SK-N-SH (cell line): ENCODE data around the gene CCNK. TPM values are rescaled to one million over a fixed set of nuclear protein-coding genes. Genes with fewer than 3 reads are reported as not detected.

Experiments used
- CTCF ChIA-PET: fragments of 300-600, 350-600 bp; formaldehyde crosslinking; extraction: SDS; loops from one replicate; lab custom pipeline; 2021; lab: Yijun Ruan, JAX
- POLR2A ChIA-PET: fragments of 350-600 bp; sonication (Branson Sonifier 250); formaldehyde crosslinking; extraction: SDS; loops from one replicate; lab custom pipeline; 2020; ENCODE audit warnings: antibody characterized with exemption, inconsistent platforms; lab: Yijun Ruan, JAX
- DNase-seq: peaks from one replicate; pipeline ENCODE4 v3.0.0; 2012
- H2AFZ ChIP-seq: fragments of 200-600 bp; sonication (generic); 2 replicates; pipeline ENCODE4 v1.8.1; 2016; ENCODE audit warnings: antibody characterized with exemption, mild to moderate bottlenecking, low read depth
- H3F3A ChIP-seq: fragments of 200-600 bp; sonication (generic); replicated peaks from 2 replicates; pipeline ENCODE3; 2016; ENCODE audit warnings: antibody characterized with exemption, mild to moderate bottlenecking; ENCODE audit not compliant: insufficient read depth
- H3K27ac ChIP-seq, 2 experiments: fragments of 200-500 bp in 1 of 2; fragments of 200-600 bp in 1 of 2; sonication (Bioruptor generic) in 1 of 2; sonication (generic), shearing (Covaris generic) in 1 of 2; 2 replicates each; pipeline versions ENCODE4 v1.5.1 to v1.6.1; 2014 to 2016; ENCODE audit warnings: low read depth in 2 of 2, inconsistent platforms in 1 of 2, low read length in 1 of 2, mild to moderate bottlenecking in 1 of 2, mixed read lengths in 1 of 2
- H3K27me3 ChIP-seq: fragments of 200-600 bp; sonication (generic), shearing (Covaris generic); 2 replicates; pipeline ENCODE4 v1.6.1; 2016; ENCODE audit warnings: mixed run types; ENCODE audit not compliant: insufficient read depth
- H3K36me3 ChIP-seq, 2 experiments: fragments of 200-500 bp in 1 of 2; fragments of 200-600 bp in 1 of 2; sonication (Bioruptor generic) in 1 of 2; sonication (generic) in 1 of 2; replicated peaks in 1 of 2; 2 replicates each; pipeline versions ENCODE3 to v1.5.1; 2014 to 2016; ENCODE audit warnings: low read length in 1 of 2, mild to moderate bottlenecking in 1 of 2; ENCODE audit not compliant: insufficient read depth in 2 of 2, control insufficient read depth in 1 of 2
- H3K4me1 ChIP-seq, 2 experiments: fragments of 200-500 bp in 1 of 2; fragments of 200-600 bp in 1 of 2; sonication (Bioruptor generic) in 1 of 2; sonication (generic), shearing (Covaris generic) in 1 of 2; 2 replicates each; pipeline versions ENCODE4 v1.5.1 to v1.6.1; 2014 to 2016; ENCODE audit warnings: low read depth in 1 of 2, low read length in 1 of 2, mixed run types in 1 of 2; ENCODE audit not compliant: insufficient read depth in 2 of 2, control insufficient read depth in 1 of 2
- H3K4me2 ChIP-seq: fragments of 200-600 bp; sonication (generic), shearing (Covaris generic); 2 replicates; pipeline ENCODE4 v1.6.1; 2017; ENCODE audit warnings: mixed run types
- H3K4me3 ChIP-seq, 2 experiments: fragments of 200-500 bp in 1 of 2; fragments of 200-600 bp in 1 of 2; sonication (Bioruptor generic) in 1 of 2; sonication (generic), shearing (Covaris generic) in 1 of 2; 2 replicates each; pipeline versions ENCODE4 v1.5.1 to v1.8.1; 2014 to 2016; ENCODE audit warnings: low read depth in 2 of 2, inconsistent platforms in 1 of 2, low read length in 1 of 2, mild to moderate bottlenecking in 1 of 2, mixed read lengths in 1 of 2, moderate library complexity in 1 of 2
- H3K79me2 ChIP-seq: fragments of 200-600 bp; sonication (generic); 2 replicates; pipeline ENCODE4 v1.8.1; 2017; ENCODE audit warnings: mild to moderate bottlenecking; ENCODE audit not compliant: insufficient read depth
- H3K9ac ChIP-seq: fragments of 200-600 bp; sonication (generic); 2 replicates; pipeline ENCODE4 v1.6.1; 2017; ENCODE audit warnings: mixed run types
- H3K9me2 ChIP-seq: fragments of 200-600 bp; sonication (generic); 2 replicates; pipeline ENCODE4 v1.6.1; 2017; ENCODE audit warnings: mixed run types
- H3K9me3 ChIP-seq: fragments of 200-600 bp; sonication (generic); 2 replicates; pipeline ENCODE4 v1.6.1; 2017; ENCODE audit warnings: mixed run types, mild to moderate bottlenecking, moderate library complexity
- H4K20me1 ChIP-seq: fragments of 200-600 bp; sonication (generic); 2 replicates; pipeline ENCODE4 v1.6.1; 2017; ENCODE audit warnings: mild to moderate bottlenecking, mixed run types; ENCODE audit not compliant: insufficient read depth
- CHD2 ChIP-seq: fragments of 150-350 bp; IDR thresholded peaks from 2 replicates; pipeline ENCODE4 v1.6.1; 2018; ENCODE audit warnings: low read length; ENCODE audit not compliant: partially characterized antibody
- ELF1 ChIP-seq: IDR thresholded peaks from 2 replicates; pipeline ENCODE4 v1.4.0; 2012
- EP300 ChIP-seq, 2 experiments: IDR thresholded peaks; 2 replicates each; pipeline versions ENCODE4 v1.4.0 to v1.6.1; 2012; ENCODE audit warnings: borderline replicate concordance in 1 of 2, low read depth in 1 of 2, low read length in 1 of 2
- FOXM1 ChIP-seq: IDR thresholded peaks from 2 replicates; pipeline ENCODE4 v1.4.0; 2012; ENCODE audit warnings: low read depth, mild to moderate bottlenecking
- GABPA ChIP-seq: IDR thresholded peaks from 2 replicates; pipeline ENCODE4 v1.4.0; 2012; ENCODE audit warnings: low read depth, mild to moderate bottlenecking
- GATA2 ChIP-seq: sonication (generic); formaldehyde crosslinking; IDR thresholded peaks from 2 replicates; pipeline ENCODE4 v1.5.0; 2020; ENCODE audit warnings: mild to moderate bottlenecking, missing genetic modification reagents
- MXI1 ChIP-seq: IDR thresholded peaks from 2 replicates; pipeline ENCODE4 v1.6.1; 2012; ENCODE audit warnings: mild to moderate bottlenecking, low read depth, low read length, improper control_type of control experiment
- NFIC ChIP-seq: IDR thresholded peaks from 2 replicates; pipeline ENCODE4 v1.4.0; 2012; ENCODE audit warnings: borderline replicate concordance
- NRF1 ChIP-seq: IDR thresholded peaks from 2 replicates; pipeline ENCODE4 v1.6.1; 2012; ENCODE audit warnings: low read depth, mild to moderate bottlenecking, low read length
- PBX3 ChIP-seq: IDR thresholded peaks from 2 replicates; pipeline ENCODE4; 2012
- POLR2AphosphoS5 ChIP-seq: IDR thresholded peaks from 2 replicates; pipeline ENCODE4 v1.6.1; 2012; ENCODE audit warnings: low read depth, low read length
- RAD21 ChIP-seq: IDR thresholded peaks from 2 replicates; pipeline ENCODE4 v1.6.1; 2012; ENCODE audit warnings: mild to moderate bottlenecking, low read length
- REST ChIP-seq: IDR thresholded peaks from 2 replicates; pipeline ENCODE4 v1.6.1; 2012; ENCODE audit warnings: mild to moderate bottlenecking, low read depth, low read length, moderate library complexity
- RFX5 ChIP-seq: IDR thresholded peaks from 2 replicates; pipeline ENCODE4 v1.6.1; 2012; ENCODE audit warnings: mild to moderate bottlenecking, improper control_type of control experiment, low read length
- RXRA ChIP-seq: IDR thresholded peaks from 2 replicates; pipeline ENCODE4 v1.4.0; 2012; ENCODE audit warnings: low read depth, mild to moderate bottlenecking, borderline replicate concordance
- SMC3 ChIP-seq: IDR thresholded peaks from 2 replicates; pipeline ENCODE4 v1.6.1; 2012; ENCODE audit warnings: low read depth, low read length, improper control_type of control experiment
- TAF1 ChIP-seq: IDR thresholded peaks from 2 replicates; pipeline ENCODE4 v1.6.1; 2012; ENCODE audit warnings: low read depth, mild to moderate bottlenecking, low read length, moderate library complexity, borderline replicate concordance
- TCF12 ChIP-seq: IDR thresholded peaks from 2 replicates; pipeline ENCODE4 v1.4.0; 2012
- WGBS: methylation state at CpG from one replicate; pipeline ENCODE4 v1.1.6; 2017; ENCODE audit warnings: low lambda C conversion rate; 5-methylcytosine and 5-hydroxymethylcytosine counted together
- polyA plus RNA-seq, 3 experiments: library from polyadenylated mRNA; depleted of rRNA; stranded (reverse); fragments of >200 nt; gene quantifications; 2 replicates each; pipeline ENCODE4 v1.2.3, GENCODE V29; 2012

CCNK gene
- polyA plus RNA-seq, 1 of the 3 experiments (the other 2 are of a cell fraction): 14.6 TPM

GRCh38 chr14:99521176-99522024 is 40.2 kb downstream of the CCNK start:
- Histone ChIP-seq H3K9me3 (no peaks in the 10 kb centered on the region), H3K27ac (no peak overlapping the region; a peak in 1 of 4 replicates), H2AFZ (no peak overlapping the region), H3K27me3 (no peaks in the 10 kb centered on the region), H3K4me1 (peaks cover 11 to 47% of the 10 kb centered on the region in 2 experiments; a peak in 3 of 4 replicates), H3K36me3 (peaks cover 0 to 4% of the 10 kb centered on the region in 2 experiments), H3K4me3 (no peak overlapping the region), H3K79me2 (peaks cover 32% of the 10 kb centered on the region; the same call in 1 of the 2 replicates), H3K9ac (no peak overlapping the region), H4K20me1 (peaks cover 6% of the 10 kb centered on the region; the same call in 1 of the 2 replicates), H3K9me2 (no peaks in the 10 kb centered on the region), H3F3A (no peaks in the 10 kb centered on the region), H3K4me2 (no peak overlapping the region)
- 91% methylated on average over 11 of the region's 25 CpGs for WGBS
- ChIA-PET CTCF (interaction anchor here (4.3 kb wide), 1 partner anchor 105 kb away, joined by 28 read pairs; no protein-coding TSS in a partner anchor), POLR2A (no interaction called here)
- no peak for DNase-seq
- no peak for TF ChIP-seq POLR2AphosphoS5
- no peak for TF ChIP-seq EP300 (IDR thresholded peaks at IDR 0.05; ENCODE audit: borderline replicate concordance in 1 of 2, low read depth in 1 of 2, low read length in 1 of 2)
- TF ChIP-seq RFX5: no peak
- no peak for TF ChIP-seq RXRA
- no peak for TF ChIP-seq FOXM1
- TF ChIP-seq REST: no peak
- no peak for TF ChIP-seq GABPA
- no peak for TF ChIP-seq CHD2
- TF ChIP-seq ELF1: no peak
- TF ChIP-seq TAF1: no peak
- no peak for TF ChIP-seq GATA2
- no peak for TF ChIP-seq NFIC
- TF ChIP-seq SMC3: no peak
- no peak for TF ChIP-seq PBX3
- TF ChIP-seq RAD21: no peak
- no peak for TF ChIP-seq TCF12
- TF ChIP-seq MXI1: no peak
- TF ChIP-seq NRF1: no peak
